Measurements from ENCODE around the gene CLDN9.

CLDN9 gene

GRCh38 chr16:3015865-3016521 lies 3.3 kb downstream of the CLDN9 start:
- no peak for DNase-seq (ENCODE audit: insufficient read length, low spot score)

GRCh38 chr16:3017344-3017743 lies 4.6 kb downstream of the CLDN9 start:
- no peak for FAIRE-seq
- DNase-seq (ENCODE audit: insufficient read length, low spot score), result no peak

More at GRCh38 chr16:3015865-3016521, 3.3 kb downstream of the CLDN9 start:
- no peak for FAIRE-seq

GRCh38 chr16:3017794-3018506 lies 5.2 kb downstream of the CLDN9 start, which contains the start of gene CLDN6:
Gene CLDN6 (minus strand): TSS chr16:3018183. CDS start chr16:3016021, 2,162 bp downstream.
- FAIRE-seq (no peak), DNase-seq (ENCODE audit: insufficient read length, low spot score) (no peak)

- no peak for FAIRE-seq
- no peak for DNase-seq (ENCODE audit: insufficient read length, low spot score)
These were observed 7.0 kb downstream of the CLDN9 start for GRCh38 chr16:3019594-3020246.

GRCh38 chr16:3020247-3020603 lies 7.5 kb downstream of the CLDN9 start, which contains the start of gene TNFRSF12A:
Gene TNFRSF12A (plus strand): TSS chr16:3020368. CDS start chr16:3020398, 30 bp downstream.
- peak; percentile 28 for FAIRE-seq

GRCh38 chr16:3020604-3021448 lies 8.1 kb downstream of the CLDN9 start:
- DNase-seq (ENCODE audit: insufficient read length, low spot score) (no peak), FAIRE-seq (no peak)

More at GRCh38 chr16:3020247-3020603, 7.5 kb downstream of the CLDN9 start, which contains the start of gene TNFRSF12A:
- peak; percentile 92 for DNase-seq (ENCODE audit: insufficient read length, low spot score)

- FAIRE-seq (peak; percentile 18), DNase-seq (ENCODE audit: insufficient read length, low spot score) (peak; percentile 76)
These were observed 8.9 kb downstream of the CLDN9 start for GRCh38 chr16:3021449-3022207.

GRCh38 chr16:3022208-3022683 lies 9.5 kb downstream of the CLDN9 start:
- no peak for DNase-seq (ENCODE audit: insufficient read length, low spot score)
- peak; percentile 40 for FAIRE-seq

GRCh38 chr16:3022684-3023414 lies 10.1 kb downstream of the CLDN9 start:
- DNase-seq (ENCODE audit: insufficient read length, low spot score) (no peak), FAIRE-seq (no peak)

- FAIRE-seq (no peak), DNase-seq (ENCODE audit: insufficient read length, low spot score) (no peak)
These were observed 10.6 kb downstream of the CLDN9 start for GRCh38 chr16:3023415-3023668.

- peak; percentile 92 for DNase-seq (ENCODE audit: insufficient read length, low spot score)
- FAIRE-seq, result peak; percentile 99
These were observed 11.2 kb downstream of the CLDN9 start, which contains the start of the genes HCFC1R1 and THOC6 for GRCh38 chr16:3023669-3024478. Gene HCFC1R1 (minus strand): TSS chr16:3023942. CDS start chr16:3023941, 1 bp downstream. Gene THOC6 (plus strand): TSS chr16:3024035. CDS start chr16:3024327, 292 bp downstream.

GRCh38 chr16:3025032-3026002 lies 12.6 kb downstream of the CLDN9 start:
- DNase-seq (ENCODE audit: insufficient read length, low spot score) (no peak), FAIRE-seq (no peak)

- FAIRE-seq (no peak), DNase-seq (ENCODE audit: insufficient read length, low spot score) (no peak)
These were observed 13.3 kb downstream of the CLDN9 start for GRCh38 chr16:3026003-3026378.

- FAIRE-seq (no peak), DNase-seq (ENCODE audit: insufficient read length, low spot score) (no peak)
These were observed 14.1 kb downstream of the CLDN9 start for GRCh38 chr16:3026609-3027488.

GRCh38 chr16:3027489-3027795 lies 14.7 kb downstream of the CLDN9 start:
- DNase-seq (ENCODE audit: insufficient read length, low spot score), result no peak
- no peak for FAIRE-seq

- DNase-seq (ENCODE audit: insufficient read length, low spot score) (peak; percentile 87), FAIRE-seq (peak; percentile 82)
These were observed 15.4 kb downstream of the CLDN9 start for GRCh38 chr16:3027983-3028715.
